Ovary (tissue), 3 donors: Measurements from ENCODE around the gene KCNK16.

Source experiments
- CTCF ChIP-seq, 3 donors: fragments of 450-650 bp in 2 of 3; fragments of 200-600 bp in 1 of 3; IDR thresholded peaks; one replicate each; pipeline versions ENCODE4 v1.5.1 to v1.8.0; 2016 to 2022; ENCODE audit warnings: antibody characterized with exemption in 3 of 3, mild to moderate bottlenecking in 1 of 3
- EP300 ChIP-seq: sonication (generic); formaldehyde crosslinking; IDR thresholded peaks from one replicate; pipeline ENCODE4 v1.6.1; 2017; ENCODE audit warnings: antibody characterized with exemption
- POLR2A ChIP-seq: fragments of 450-650 bp; IDR thresholded peaks from one replicate; pipeline ENCODE4 v1.6.1; 2017; ENCODE audit warnings: antibody characterized with exemption, mild to moderate bottlenecking, moderate library complexity
- donor health status: DM: no; HTN: no; CAD: no.

GRCh38 chr6:39360378-39360777 lies 37.9 kb upstream of the KCNK16 start:
- TF ChIP-seq CTCF (IDR thresholded peaks at IDR 0.05): no peak
- TF ChIP-seq EP300: no peak
- no peak for TF ChIP-seq POLR2A
